Breast epithelium (tissue), 4 donors: ENCODE results near the gene PPP1R7. TPM values are rescaled to one million over a fixed set of nuclear protein-coding genes. Genes with fewer than 3 reads are reported as not detected.

Source experiments
- DNase-seq, 2 donors: peaks; one replicate each; pipeline ENCODE4 v3.0.0-alpha.2; 2019; ENCODE audit warnings: low spot score in 2 of 2
- H3K27ac ChIP-seq, 2 donors: fragments of 200-600 bp; sonication (generic) in 1 of 2; one replicate each; pipeline ENCODE4 v1.5.1; 2016 to 2019; ENCODE audit warnings: mild to moderate bottlenecking in 1 of 2
- H3K27me3 ChIP-seq, 2 donors: fragments of 200-600 bp; sonication (generic) in 1 of 2; one replicate each; pipeline versions ENCODE4 v1.5.1 to v1.6.0; 2017 to 2019; ENCODE audit warnings: control low read depth in 1 of 2, mild to moderate bottlenecking in 1 of 2
- H3K36me3 ChIP-seq: fragments of 200-600 bp; one replicate; pipeline ENCODE4 v1.5.1; 2019
- H3K4me1 ChIP-seq, 2 donors: fragments of 200-600 bp; sonication (generic); one replicate each; pipeline ENCODE4 v1.5.1; 2016 to 2019; ENCODE audit warnings: control low read depth in 1 of 2
- H3K4me3 ChIP-seq, 3 donors: fragments of 200-600 bp; sonication (generic); 1 replicate in 2 of 3; 2 replicates in 1 of 3; pipeline ENCODE4 v1.5.1; 2016 to 2019; ENCODE audit warnings: mild to moderate bottlenecking in 3 of 3, moderate library complexity in 2 of 3
- H3K9me3 ChIP-seq, 2 donors: fragments of 200-600 bp; sonication (generic) in 1 of 2; one replicate each; pipeline ENCODE4 v1.5.1; 2016 to 2019; ENCODE audit warnings: control low read depth in 1 of 2
- CTCF ChIP-seq, 3 donors: fragments of 450-650 bp; IDR thresholded peaks; one replicate each; pipeline ENCODE4 v1.5.1; 2016 to 2017; ENCODE audit warnings: antibody characterized with exemption in 3 of 3, mild to moderate bottlenecking in 3 of 3, moderate library complexity in 3 of 3
- POLR2A ChIP-seq: fragments of 450-650 bp; IDR thresholded peaks from one replicate; pipeline ENCODE4 v1.6.1; 2016; ENCODE audit warnings: antibody characterized with exemption, mild to moderate bottlenecking, moderate library complexity
- POLR2AphosphoS5 ChIP-seq, 3 donors: sonication (generic); formaldehyde crosslinking; IDR thresholded peaks; one replicate each; pipeline ENCODE4 v1.6.1; 2017; ENCODE audit warnings: antibody characterized with exemption in 3 of 3
- intact Hi-C: fragments of 100-400 bp; cut with DNase I; formaldehyde crosslinking; loops from one replicate; pipeline ENCODE4 v1.15.1; 2023; ENCODE audit warnings: low total_unique reads
- total RNA-seq, 3 donors: library from RNA; depleted of rRNA; stranded (reverse); fragments of >200 nt; gene quantifications; one replicate each; pipeline ENCODE4 v1.1.0, GENCODE V29; 2016

Gene PPP1R7
- total RNA-seq, 3 donors from 2014 or later, result 39.4 to 50.9 (median 43.6) TPM

GRCh38 chr2:241205086-241205485 is 54.8 kb downstream of the PPP1R7 start:
- H3K27ac ChIP-seq, result no peak overlapping the region
- no peaks in the 10 kb centered on the region for H3K27me3 ChIP-seq
- H3K4me1 ChIP-seq, result no peaks in the 10 kb centered on the region
- no peaks in the 10 kb centered on the region for H3K36me3 ChIP-seq
- no peak for DNase-seq
- H3K9me3 ChIP-seq, result no peaks in the 10 kb centered on the region
- TF ChIP-seq POLR2AphosphoS5 (IDR thresholded peaks at IDR 0.05) (no peak), POLR2A (no peak), CTCF (IDR thresholded peaks at IDR 0.05) (no peak)
- intact Hi-C loops, result no loop called here
- no peak overlapping the region for H3K4me3 ChIP-seq

GRCh38 chr2:241207151-241207550 is 56.9 kb downstream of the PPP1R7 start:
- Histone ChIP-seq H3K27ac (no peak overlapping the region), H3K27me3 (no peaks in the 10 kb centered on the region), H3K36me3 (no peaks in the 10 kb centered on the region), H3K4me3 (no peak overlapping the region), H3K4me1 (no peaks in the 10 kb centered on the region), H3K9me3 (no peaks in the 10 kb centered on the region)
- TF ChIP-seq POLR2AphosphoS5 (IDR thresholded peaks at IDR 0.05) (no peak), CTCF (IDR thresholded peaks at IDR 0.05) (no peak), POLR2A (no peak)
- no peak for DNase-seq
- intact Hi-C loops, result no loop called here

GRCh38 chr2:241207641-241208040 is 57.4 kb downstream of the PPP1R7 start:
- Histone ChIP-seq H3K27ac (no peak overlapping the region), H3K36me3 (no peaks in the 10 kb centered on the region), H3K4me1 (no peaks in the 10 kb centered on the region), H3K27me3 (no peaks in the 10 kb centered on the region), H3K4me3 (no peak overlapping the region), H3K9me3 (no peaks in the 10 kb centered on the region)
- TF ChIP-seq POLR2AphosphoS5 (IDR thresholded peaks at IDR 0.05) (no peak), CTCF (IDR thresholded peaks at IDR 0.05) (no peak), POLR2A (no peak)
- DNase-seq, result no peak
- intact Hi-C loops, result no loop called here

- intact Hi-C loops, result no loop called here
- no peaks in the 10 kb centered on the region for H3K27me3 ChIP-seq
- no peaks in the 10 kb centered on the region for H3K36me3 ChIP-seq
- TF ChIP-seq CTCF (IDR thresholded peaks at IDR 0.05) (no peak), POLR2A (no peak), POLR2AphosphoS5 (IDR thresholded peaks at IDR 0.05) (no peak)
- H3K4me3 ChIP-seq, result no peak overlapping the region
- H3K4me1 ChIP-seq, result no peaks in the 10 kb centered on the region
- no peak for DNase-seq
- no peaks in the 10 kb centered on the region for H3K9me3 ChIP-seq
- H3K27ac ChIP-seq, result no peak overlapping the region
Measured at GRCh38 chr2:241208058-241208457, 57.8 kb downstream of the PPP1R7 start.

GRCh38 chr2:241209271-241209670 is 59.0 kb downstream of the PPP1R7 start:
- Histone ChIP-seq H3K27me3 (no peaks in the 10 kb centered on the region), H3K36me3 (no peaks in the 10 kb centered on the region), H3K27ac (no peak overlapping the region), H3K9me3 (no peaks in the 10 kb centered on the region), H3K4me1 (no peaks in the 10 kb centered on the region), H3K4me3 (no peak overlapping the region)
- TF ChIP-seq POLR2AphosphoS5 (IDR thresholded peaks at IDR 0.05) (no peak), CTCF (IDR thresholded peaks at IDR 0.05) (no peak), POLR2A (no peak)
- DNase-seq, result no peak
- intact Hi-C loops, result no loop called here
